Measurements from ENCODE around the gene HYDIN. TPM values are rescaled to one million over a fixed set of nuclear protein-coding genes. Genes with fewer than 3 reads are reported as not detected.

Gene HYDIN
- total and polyA plus RNA-seq, 12 donors = 0.04 to 3.1 (median 1.8) TPM

GRCh38 chr16:71258372-71258771 lies 27.9 kb upstream of the HYDIN start:
- DNase-seq = no peak
- Histone ChIP-seq H3K36me3 (no peaks in the 10 kb centered on the region), H3K27ac (no peak overlapping the region), H3K4me3 (no peak overlapping the region), H3K4me1 (peaks cover 0 to 5% (median 0%) of the 10 kb centered on the region in 9 donors), H3K27me3 (peaks cover 0 to 13% (median 0%) of the 10 kb centered on the region in 7 donors), H3K9me3 (no peaks in the 10 kb centered on the region)
- WGBS, 2 donors = 85 to 86% methylated on average over 1 of the region's 1 CpG
- TF ChIP-seq CTCF (IDR thresholded peaks at IDR 0.05) = no peak
- no peak for ATAC-seq
- intact Hi-C loops (cut with DNase I) = loop anchor here in 1 of 10 donors (10.0 kb wide), 1 partner anchor 46 kb away; no protein-coding TSS in a partner anchor

GRCh38 chr16:71257768-71258167 lies 27.2 kb upstream of the HYDIN start:
- 36 to 65% methylated on average over 1 of the region's 1 CpG for WGBS, 2 donors
- no peak for DNase-seq
- no peak for ATAC-seq

GRCh38 chr16:71255721-71256120 lies 25.2 kb upstream of the HYDIN start:
- 46 to 50% methylated on average over 6 of the region's 6 CpGs for WGBS, 2 donors
- intact Hi-C loops (cut with DNase I) = loop anchor here in 1 of 10 donors (10.0 kb wide), 1 partner anchor 49 kb away; no protein-coding TSS in a partner anchor

More at GRCh38 chr16:71257768-71258167, 27.2 kb upstream of the HYDIN start:
- H3K27ac ChIP-seq = no peak overlapping the region
- no peak for TF ChIP-seq CTCF (IDR thresholded peaks at IDR 0.05)
- peaks cover 0 to 5% (median 0%) of the 10 kb centered on the region in 9 donors for H3K4me1 ChIP-seq
- H3K27me3 ChIP-seq = peaks cover 0 to 13% (median 0%) of the 10 kb centered on the region in 7 donors
- no peaks in the 10 kb centered on the region for H3K36me3 ChIP-seq
- intact Hi-C loops (cut with DNase I) = loop anchor here in 1 of 10 donors (10.0 kb wide), 1 partner anchor 47 kb away; no protein-coding TSS in a partner anchor
- no peaks in the 10 kb centered on the region for H3K9me3 ChIP-seq
- H3K4me3 ChIP-seq = no peak overlapping the region

GRCh38 chr16:71254832-71255525 lies 24.5 kb upstream of the HYDIN start:
- no peaks in the 10 kb centered on the region for H3K9me3 ChIP-seq
- H3K4me1 ChIP-seq = peaks cover 0 to 5% (median 0%) of the 10 kb centered on the region in 9 donors
- ATAC-seq (peak in 3 of 8 donors; percentile 11 to 52 (median 34)), DNase-seq (no peak)
- no peak overlapping the region for H3K27ac ChIP-seq
- no peaks in the 10 kb centered on the region for H3K36me3 ChIP-seq
- peaks cover 0 to 4% (median 0%) of the 10 kb centered on the region in 7 donors for H3K27me3 ChIP-seq
- WGBS, 2 donors = 68 to 78% methylated on average over 4 of the region's 4 CpGs
- intact Hi-C loops (cut with DNase I) = loop anchor here in 1 of 10 donors (10.0 kb wide), 1 partner anchor 50 kb away; no protein-coding TSS in a partner anchor
- no peak overlapping the region for H3K4me3 ChIP-seq
- TF ChIP-seq CTCF (IDR thresholded peaks at IDR 0.05) = no peak

More at GRCh38 chr16:71255721-71256120, 25.2 kb upstream of the HYDIN start:
- H3K36me3 ChIP-seq = no peaks in the 10 kb centered on the region
- H3K9me3 ChIP-seq = no peaks in the 10 kb centered on the region
- TF ChIP-seq CTCF (IDR thresholded peaks at IDR 0.05) = no peak
- no peak overlapping the region for H3K27ac ChIP-seq
- ATAC-seq (peak in 1 of 8 donors; percentile 40), DNase-seq (no peak)
- H3K4me1 ChIP-seq = peaks cover 0 to 5% (median 0%) of the 10 kb centered on the region in 9 donors
- peaks cover 0 to 4% (median 0%) of the 10 kb centered on the region in 7 donors for H3K27me3 ChIP-seq
- no peak overlapping the region for H3K4me3 ChIP-seq
